IPS-15b (cell line): ENCODE results near the gene CCDC116.
"Not testable (repeated sequence)": the region's sequence is repeated elsewhere in the genome, so short reads cannot be mapped to it uniquely, and the experiment has no call there.

Source experiments
- H3K27me3 ChIP-seq: one replicate; pipeline ENCODE4 v1.6.1; 2013; ENCODE audit warnings: low read length; ENCODE audit not compliant: control insufficient read depth, insufficient read depth
- H3K36me3 ChIP-seq: one replicate; pipeline ENCODE4 v1.6.1; 2013; ENCODE audit warnings: low read length; ENCODE audit not compliant: control insufficient read depth, insufficient read depth
- H3K4me1 ChIP-seq: one replicate; pipeline ENCODE4 v1.6.1; 2013; ENCODE audit warnings: mild to moderate bottlenecking, low read length; ENCODE audit not compliant: control insufficient read depth, insufficient read depth
- H3K4me3 ChIP-seq: one replicate; pipeline ENCODE4 v1.5.1; 2013; ENCODE audit warnings: low read depth, low read length
- H3K9ac ChIP-seq: one replicate; pipeline ENCODE4 v1.6.1; 2013; ENCODE audit warnings: low read depth, mild to moderate bottlenecking, low read length
- H3K9me3 ChIP-seq: one replicate; pipeline ENCODE4 v1.6.1; 2013; ENCODE audit warnings: mild to moderate bottlenecking, low read length; ENCODE audit not compliant: control insufficient read depth, insufficient read depth

The CCDC116 gene

GRCh38 chr22:21594865-21595452, 37.6 kb upstream of the CCDC116 start:
- Histone ChIP-seq H3K27me3 (no peaks in the 10 kb centered on the region), H3K4me1 (no peaks in the 10 kb centered on the region), H3K4me3 (no peak overlapping the region), H3K36me3 (peaks cover 27% of the 10 kb centered on the region), H3K9me3 (no peaks in the 10 kb centered on the region), H3K9ac (no peak overlapping the region)

- H3K9ac ChIP-seq, H3K27me3 ChIP-seq, H3K4me3 ChIP-seq, H3K9me3 ChIP-seq, H3K4me1 ChIP-seq: not testable (repeated sequence)
- peaks cover 27% of the 10 kb centered on the region for H3K36me3 ChIP-seq
These were observed 36.0 kb upstream of the CCDC116 start for GRCh38 chr22:21596356-21597135.

- H3K9ac ChIP-seq: no peak overlapping the region
- H3K4me1 ChIP-seq: no peaks in the 10 kb centered on the region
- H3K27me3 ChIP-seq: no peaks in the 10 kb centered on the region
- no peaks in the 10 kb centered on the region for H3K9me3 ChIP-seq
- no peak overlapping the region for H3K4me3 ChIP-seq
- peaks cover 24% of the 10 kb centered on the region for H3K36me3 ChIP-seq
These were observed 34.3 kb upstream of the CCDC116 start for GRCh38 chr22:21598302-21598701.

- H3K9ac ChIP-seq: no peak overlapping the region
- peaks cover 14% of the 10 kb centered on the region for H3K36me3 ChIP-seq
- H3K4me1 ChIP-seq: no peaks in the 10 kb centered on the region
- H3K9me3 ChIP-seq: no peaks in the 10 kb centered on the region
- no peaks in the 10 kb centered on the region for H3K27me3 ChIP-seq
- H3K4me3 ChIP-seq: no peak overlapping the region
These were observed 33.3 kb upstream of the CCDC116 start for GRCh38 chr22:21599053-21599893.

GRCh38 chr22:21602579-21602978, 30.0 kb upstream of the CCDC116 start:
- no peak overlapping the region for H3K4me3 ChIP-seq
- H3K4me1 ChIP-seq: no peaks in the 10 kb centered on the region
- no peaks in the 10 kb centered on the region for H3K27me3 ChIP-seq
- no peak overlapping the region for H3K9ac ChIP-seq
- peaks cover 5% of the 10 kb centered on the region for H3K36me3 ChIP-seq
- H3K9me3 ChIP-seq: no peaks in the 10 kb centered on the region

- Histone ChIP-seq H3K9ac (no peak overlapping the region), H3K27me3 (no peaks in the 10 kb centered on the region), H3K9me3 (no peaks in the 10 kb centered on the region), H3K4me1 (no peaks in the 10 kb centered on the region), H3K4me3 (no peak overlapping the region), H3K36me3 (peaks cover 5% of the 10 kb centered on the region)
These were observed 28.6 kb upstream of the CCDC116 start for GRCh38 chr22:21603973-21604372.

- no peak overlapping the region for H3K4me3 ChIP-seq
- H3K36me3 ChIP-seq: peaks cover 7% of the 10 kb centered on the region
- H3K9me3 ChIP-seq: no peaks in the 10 kb centered on the region
- H3K9ac ChIP-seq: no peak overlapping the region
- H3K27me3 ChIP-seq: no peaks in the 10 kb centered on the region
- no peaks in the 10 kb centered on the region for H3K4me1 ChIP-seq
These were observed 26.5 kb upstream of the CCDC116 start for GRCh38 chr22:21605887-21606564.

GRCh38 chr22:21606775-21607174, 25.8 kb upstream of the CCDC116 start:
- H3K4me1 ChIP-seq: no peaks in the 10 kb centered on the region
- no peaks in the 10 kb centered on the region for H3K9me3 ChIP-seq
- H3K9ac ChIP-seq: no peak overlapping the region
- peaks cover 10% of the 10 kb centered on the region for H3K36me3 ChIP-seq
- H3K4me3 ChIP-seq: no peak overlapping the region
- H3K27me3 ChIP-seq: no peaks in the 10 kb centered on the region

GRCh38 chr22:21609556-21610157, 22.9 kb upstream of the CCDC116 start:
- not testable (repeated sequence) for H3K27me3 ChIP-seq, H3K9ac ChIP-seq, H3K4me3 ChIP-seq, H3K9me3 ChIP-seq, H3K4me1 ChIP-seq
- H3K36me3 ChIP-seq: peaks cover 23% of the 10 kb centered on the region

- Histone ChIP-seq H3K27me3 (no peaks in the 10 kb centered on the region), H3K4me3 (no peak overlapping the region), H3K4me1 (no peaks in the 10 kb centered on the region), H3K9ac (no peak overlapping the region), H3K36me3 (peaks cover 23% of the 10 kb centered on the region), H3K9me3 (no peaks in the 10 kb centered on the region)
These were observed 21.2 kb upstream of the CCDC116 start for GRCh38 chr22:21611210-21611977.

- Histone ChIP-seq H3K4me1 (no peaks in the 10 kb centered on the region), H3K9me3 (no peaks in the 10 kb centered on the region), H3K9ac (no peak overlapping the region), H3K4me3 (no peak overlapping the region), H3K36me3 (peaks cover 23% of the 10 kb centered on the region), H3K27me3 (no peaks in the 10 kb centered on the region)
These were observed 19.7 kb upstream of the CCDC116 start for GRCh38 chr22:21612858-21613257.
